ENCODE measurements around the gene EFHD2. TPM values are rescaled to one million over a fixed set of nuclear protein-coding genes. Genes with fewer than 3 reads are reported as not detected.
"Not testable (repeated sequence)": the region's sequence is repeated elsewhere in the genome, so short reads cannot be mapped to it uniquely, and the experiment has no call there.

The EFHD2 gene
- total RNA-seq, 1 experiment from 2014 or later, result 193 TPM

- no peak for DNase-seq (ENCODE audit: low spot score)
Observed at GRCh38 chr1:15388201-15388880, 21.3 kb upstream of the EFHD2 start.

- DNase-seq (ENCODE audit: low spot score), result not testable (repeated sequence)
Observed at GRCh38 chr1:15389828-15390227, 19.9 kb upstream of the EFHD2 start.

DNA sequence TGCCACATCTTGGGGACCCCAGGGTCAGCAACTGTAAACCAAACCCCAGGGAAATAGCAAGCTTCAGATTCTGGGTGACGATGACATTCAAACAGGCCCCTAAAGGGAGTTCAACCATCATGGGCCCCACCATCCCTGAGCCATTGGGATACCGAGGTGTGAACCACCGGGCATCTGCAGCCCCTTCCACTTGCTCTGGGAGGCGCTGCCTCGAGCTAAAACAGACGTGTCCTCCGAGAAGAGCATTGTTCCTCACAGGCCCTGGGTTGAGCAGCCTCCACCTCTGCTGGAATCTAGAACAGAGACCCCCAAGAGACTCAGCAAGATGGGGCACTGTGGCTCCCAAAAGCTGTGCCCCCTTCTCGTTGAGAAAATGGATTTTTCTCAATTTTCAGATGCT lies 19.0 kb upstream of the EFHD2 start:
- DNase-seq (ENCODE audit: low spot score), result no peak

DNA sequence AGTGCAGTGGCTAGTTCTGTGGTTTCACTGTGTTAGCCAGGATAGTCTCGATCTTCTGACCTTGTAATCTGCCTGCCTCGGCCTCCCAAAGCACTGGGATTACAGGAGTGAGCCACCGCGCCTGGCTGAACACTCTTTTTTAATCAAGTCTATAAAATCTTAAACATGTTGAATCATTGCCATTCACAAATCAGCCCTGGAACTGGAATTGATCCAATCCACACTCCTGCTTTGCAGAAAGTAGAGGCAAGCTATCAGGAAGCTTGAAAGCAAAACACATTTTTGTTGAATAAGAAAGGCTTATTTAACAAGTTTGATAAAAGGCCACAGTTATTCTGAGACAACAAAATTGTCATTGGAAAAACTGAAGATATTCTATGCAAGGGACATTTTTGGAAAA lies 18.3 kb upstream of the EFHD2 start:
- DNase-seq (ENCODE audit: low spot score), result no peak

DNA sequence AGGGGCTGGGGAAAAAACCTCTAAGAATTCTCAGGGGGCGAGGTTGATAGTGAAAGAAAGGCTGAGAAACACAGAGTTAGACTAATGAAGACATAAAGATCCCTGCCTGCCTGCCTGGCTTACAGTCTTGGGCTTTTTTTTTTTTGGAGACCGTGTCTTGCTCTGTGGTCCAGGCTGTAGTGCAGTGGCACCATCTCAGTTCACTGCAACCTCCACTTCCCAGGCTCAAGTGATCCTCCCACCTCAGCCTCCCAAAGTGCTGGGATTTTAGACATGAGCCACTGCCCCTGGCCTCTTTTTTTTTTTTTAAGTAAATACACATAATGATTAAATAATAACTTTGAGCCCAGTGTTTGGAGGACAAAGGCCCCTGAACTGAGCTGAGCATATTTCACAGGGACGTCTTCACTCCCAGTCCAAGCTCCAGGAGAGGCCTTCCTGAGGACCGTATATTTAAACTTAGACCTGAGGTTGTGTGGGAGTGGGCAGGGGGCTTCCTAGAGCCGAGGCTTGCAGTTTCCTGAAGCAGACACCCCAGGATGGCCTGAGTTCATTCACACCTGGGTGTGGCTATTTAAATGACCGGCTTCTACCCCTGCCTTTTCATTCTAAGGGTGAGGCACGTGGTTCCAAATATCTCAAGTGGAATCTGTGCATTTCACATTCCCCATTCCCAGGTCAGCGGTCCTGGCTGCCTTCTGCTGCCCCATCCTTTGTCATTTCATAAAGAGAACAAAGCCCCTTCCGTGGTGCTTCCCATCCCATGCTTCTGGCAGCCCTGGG lies 16.0 kb upstream of the EFHD2 start:
- DNase-seq (ENCODE audit: low spot score), result no peak

DNA sequence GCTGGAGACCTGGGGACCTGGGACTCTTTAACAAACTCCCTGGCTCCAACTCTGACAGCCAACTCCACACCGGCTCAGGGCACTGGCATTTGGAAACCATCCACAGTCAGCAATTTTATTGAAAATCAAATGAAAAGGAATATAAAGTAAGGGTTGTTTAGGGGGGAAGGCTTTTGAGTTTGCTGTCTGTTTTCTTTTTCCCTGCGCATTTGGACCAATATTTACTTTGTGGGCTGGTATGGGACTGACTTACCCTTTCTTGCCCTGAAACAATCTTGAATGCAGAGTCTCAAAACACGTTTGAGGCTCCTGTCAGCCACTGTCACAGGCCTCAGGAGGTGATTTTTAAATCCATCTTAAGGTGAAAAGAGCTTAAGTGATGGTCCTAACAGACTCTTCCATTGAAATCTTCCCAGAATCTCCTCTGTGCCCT lies 15.4 kb upstream of the EFHD2 start:
- no peak for DNase-seq (ENCODE audit: low spot score)

- DNase-seq (ENCODE audit: low spot score), result no peak
Observed at GRCh38 chr1:15397236-15397635, 12.5 kb upstream of the EFHD2 start.

DNA sequence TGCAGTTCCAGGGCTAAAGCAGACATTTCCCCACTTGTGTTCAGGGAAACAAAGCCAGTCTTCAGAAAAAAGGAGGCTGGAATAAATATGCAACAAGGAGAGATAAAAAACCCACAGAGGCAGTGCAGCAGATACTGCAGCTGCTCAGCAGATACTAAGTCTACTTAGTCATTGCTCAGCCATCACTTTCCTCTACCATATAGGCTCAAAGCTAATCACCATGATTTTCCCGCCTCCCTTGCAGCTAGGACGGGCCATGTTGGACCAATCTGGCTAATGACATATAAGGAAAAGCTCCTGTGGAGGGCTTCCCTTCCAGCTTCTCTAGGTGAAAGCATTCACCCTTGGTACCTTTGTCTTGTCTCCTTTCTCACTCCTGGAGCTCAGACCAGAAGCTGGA lies 10.0 kb upstream of the EFHD2 start:
- DNase-seq (ENCODE audit: low spot score), result no peak

- no peak for DNase-seq (ENCODE audit: low spot score)
Observed at GRCh38 chr1:15400627-15401026, 9.1 kb upstream of the EFHD2 start.

- no peak for DNase-seq (ENCODE audit: low spot score)
Observed at GRCh38 chr1:15401391-15402055, 8.2 kb upstream of the EFHD2 start.

GRCh38 chr1:15402809-15403450 lies 6.8 kb upstream of the EFHD2 start:
- no peak for DNase-seq (ENCODE audit: low spot score)

GRCh38 chr1:15403962-15404580 lies 5.6 kb upstream of the EFHD2 start:
- DNase-seq (ENCODE audit: low spot score), result no peak

- no peak for DNase-seq (ENCODE audit: low spot score)
Observed at GRCh38 chr1:15405106-15405850, 4.4 kb upstream of the EFHD2 start.

DNA sequence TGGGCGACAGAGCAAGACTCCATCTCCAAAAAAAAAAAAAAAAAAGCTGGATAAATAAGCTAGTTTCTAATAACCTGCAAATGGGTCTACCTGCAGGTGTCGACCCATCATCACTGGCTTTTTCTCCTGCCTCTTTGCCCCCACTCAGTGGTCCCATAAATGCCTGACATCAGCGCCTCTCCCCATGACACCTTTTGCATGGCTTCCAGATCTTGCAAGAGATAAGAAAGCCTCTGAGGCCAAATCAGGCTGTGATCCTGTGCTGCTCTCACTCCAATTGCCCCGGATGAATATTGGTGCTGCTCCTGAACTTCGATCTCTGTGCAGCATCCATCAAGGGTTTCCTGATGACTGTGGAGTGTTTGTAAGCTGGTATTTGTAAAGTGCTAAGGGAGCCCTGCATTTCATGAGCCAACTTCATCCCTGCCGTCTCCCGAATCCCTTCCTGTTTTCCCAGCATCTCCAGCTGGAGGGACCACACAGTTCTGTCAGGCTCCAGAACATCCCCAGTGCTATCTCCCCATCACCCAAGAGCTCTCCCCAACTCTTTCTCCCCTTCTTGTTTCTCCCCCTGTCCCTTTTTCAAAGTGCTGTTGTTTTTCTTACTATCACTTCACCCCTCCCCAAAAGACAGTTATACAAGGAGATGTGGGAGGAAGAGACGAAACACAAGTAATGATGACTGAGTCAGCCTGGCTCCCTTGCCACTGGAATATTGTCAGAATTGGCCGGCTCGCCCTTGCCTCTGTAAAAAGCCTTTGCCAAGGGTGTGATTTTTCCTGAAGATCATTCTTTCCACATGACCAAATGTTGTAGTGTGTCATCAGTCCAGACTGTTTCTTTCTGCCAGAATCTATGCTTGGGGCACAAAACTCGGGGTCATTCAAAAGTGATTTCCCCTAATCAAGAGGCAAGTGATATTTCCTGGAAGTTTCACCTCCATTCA lies 2.8 kb upstream of the EFHD2 start:
- no peak for DNase-seq (ENCODE audit: low spot score)

GRCh38 chr1:15407580-15407979 lies 2.1 kb upstream of the EFHD2 start:
- no peak for DNase-seq (ENCODE audit: low spot score)

DNA sequence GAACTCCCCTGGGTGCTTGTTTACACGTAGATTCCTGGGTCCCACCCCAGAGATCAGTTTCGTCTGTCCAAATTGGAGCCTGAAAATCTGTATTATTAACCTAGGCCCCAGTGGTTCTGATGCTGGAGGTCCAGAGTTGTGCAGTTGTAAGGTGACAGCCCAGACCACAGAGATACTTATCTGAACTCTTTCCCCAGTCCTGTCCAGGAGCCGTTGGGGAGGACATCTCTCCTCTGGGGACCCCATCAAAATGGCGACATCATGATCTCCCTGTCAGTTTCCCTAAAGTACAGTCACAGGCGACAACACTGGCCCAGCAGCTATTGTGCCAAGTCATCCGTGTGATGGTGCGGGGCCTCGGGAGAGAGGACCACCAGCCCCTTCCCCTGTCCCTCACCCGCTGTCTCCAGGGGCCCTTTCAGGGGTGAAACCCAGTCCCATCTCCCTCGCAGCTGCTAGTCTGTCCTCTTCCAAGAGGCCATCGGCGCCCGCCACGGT lies 749 bp upstream of the EFHD2 start:
- no peak for DNase-seq (ENCODE audit: low spot score)

GRCh38 chr1:15410223-15410883 lies 665 bp downstream of the EFHD2 start:
- DNase-seq (ENCODE audit: low spot score), result no peak

DNA sequence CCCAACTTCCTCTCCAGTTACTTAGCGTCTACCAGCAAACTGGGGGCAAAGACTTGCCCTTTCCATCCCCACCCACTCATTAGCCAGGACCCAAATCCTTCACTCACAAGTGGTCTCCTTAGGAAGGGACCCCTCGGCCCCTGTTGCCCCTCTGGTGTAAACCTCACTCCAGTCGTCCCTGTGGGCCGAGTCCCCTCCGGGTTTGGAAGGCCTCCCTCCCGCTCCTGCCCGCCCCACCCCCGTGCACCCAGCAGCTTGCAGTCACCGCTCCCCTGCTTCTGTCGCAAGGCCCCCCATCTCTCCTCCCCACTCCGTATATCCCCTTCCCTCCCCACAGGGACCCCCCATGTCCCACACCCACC lies 1.2 kb downstream of the EFHD2 start:
- DNase-seq (ENCODE audit: low spot score), result no peak

- DNase-seq (ENCODE audit: low spot score), result no peak
Observed at GRCh38 chr1:15411593-15412137, 2.0 kb downstream of the EFHD2 start.
